Measurements from ENCODE around the gene ACSF3.

GRCh38 chr16:89191901-89192185, 98.2 kb downstream of the ACSF3 start:
- TF ChIP-seq, protein P1, sequence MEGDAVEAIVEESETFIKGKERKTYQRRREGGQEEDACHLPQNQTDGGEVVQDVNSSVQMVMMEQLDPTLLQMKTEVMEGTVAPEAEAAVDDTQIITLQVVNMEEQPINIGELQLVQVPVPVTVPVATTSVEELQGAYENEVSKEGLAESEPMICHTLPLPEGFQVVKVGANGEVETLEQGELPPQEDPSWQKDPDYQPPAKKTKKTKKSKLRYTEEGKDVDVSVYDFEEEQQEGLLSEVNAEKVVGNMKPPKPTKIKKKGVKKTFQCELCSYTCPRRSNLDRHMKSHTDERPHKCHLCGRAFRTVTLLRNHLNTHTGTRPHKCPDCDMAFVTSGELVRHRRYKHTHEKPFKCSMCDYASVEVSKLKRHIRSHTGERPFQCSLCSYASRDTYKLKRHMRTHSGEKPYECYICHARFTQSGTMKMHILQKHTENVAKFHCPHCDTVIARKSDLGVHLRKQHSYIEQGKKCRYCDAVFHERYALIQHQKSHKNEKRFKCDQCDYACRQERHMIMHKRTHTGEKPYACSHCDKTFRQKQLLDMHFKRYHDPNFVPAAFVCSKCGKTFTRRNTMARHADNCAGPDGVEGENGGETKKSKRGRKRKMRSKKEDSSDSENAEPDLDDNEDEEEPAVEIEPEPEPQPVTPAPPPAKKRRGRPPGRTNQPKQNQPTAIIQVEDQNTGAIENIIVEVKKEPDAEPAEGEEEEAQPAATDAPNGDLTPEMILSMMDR (IDR thresholded peaks at IDR 0.05) = no peak
- no peak for TF ChIP-seq POLR2AphosphoS5 (IDR thresholded peaks at IDR 0.05)
- TF ChIP-seq POLR2A (IDR thresholded peaks at IDR 0.05) = no peak
- no peak for TF ChIP-seq EP300 (IDR thresholded peaks at IDR 0.05)
